Measurements from ENCODE around the gene SUFU. TPM values are rescaled to one million over a fixed set of nuclear protein-coding genes. Genes with fewer than 3 reads are reported as not detected.

The SUFU gene
- total and polyA plus RNA-seq, 4 donors = 1.8 to 3.8 (median 2.9) TPM

DNA sequence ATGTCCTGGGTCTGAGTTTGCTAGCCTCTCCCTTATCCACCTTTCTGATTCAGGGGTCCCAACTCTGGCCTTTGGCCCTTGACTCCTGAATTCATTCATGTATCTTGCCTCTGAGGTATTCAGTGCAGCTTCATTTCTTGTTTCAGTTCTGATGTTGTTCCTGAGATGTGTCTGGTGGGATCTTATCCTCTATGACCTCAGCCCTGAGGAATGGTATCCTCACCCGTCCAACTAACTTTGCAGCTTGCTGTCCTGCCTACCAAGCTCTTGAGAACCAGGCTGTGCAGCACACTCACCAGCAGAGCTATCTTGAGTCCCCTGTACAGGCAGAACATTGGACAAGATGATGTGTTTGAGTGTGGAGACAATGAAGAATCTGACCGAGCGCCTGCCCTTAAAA is 13.8 kb downstream of the SUFU start (continued):
- TF ChIP-seq, protein P1, sequence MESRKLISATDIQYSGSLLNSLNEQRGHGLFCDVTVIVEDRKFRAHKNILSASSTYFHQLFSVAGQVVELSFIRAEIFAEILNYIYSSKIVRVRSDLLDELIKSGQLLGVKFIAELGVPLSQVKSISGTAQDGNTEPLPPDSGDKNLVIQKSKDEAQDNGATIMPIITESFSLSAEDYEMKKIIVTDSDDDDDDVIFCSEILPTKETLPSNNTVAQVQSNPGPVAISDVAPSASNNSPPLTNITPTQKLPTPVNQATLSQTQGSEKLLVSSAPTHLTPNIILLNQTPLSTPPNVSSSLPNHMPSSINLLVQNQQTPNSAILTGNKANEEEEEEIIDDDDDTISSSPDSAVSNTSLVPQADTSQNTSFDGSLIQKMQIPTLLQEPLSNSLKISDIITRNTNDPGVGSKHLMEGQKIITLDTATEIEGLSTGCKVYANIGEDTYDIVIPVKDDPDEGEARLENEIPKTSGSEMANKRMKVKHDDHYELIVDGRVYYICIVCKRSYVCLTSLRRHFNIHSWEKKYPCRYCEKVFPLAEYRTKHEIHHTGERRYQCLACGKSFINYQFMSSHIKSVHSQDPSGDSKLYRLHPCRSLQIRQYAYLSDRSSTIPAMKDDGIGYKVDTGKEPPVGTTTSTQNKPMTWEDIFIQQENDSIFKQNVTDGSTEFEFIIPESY (IDR thresholded peaks at IDR 0.05) = no peak
- TF ChIP-seq NR2F2 (IDR thresholded peaks at IDR 0.05) = no peak
- no peak for TF ChIP-seq FOXA1 (IDR thresholded peaks at IDR 0.05)

DNA sequence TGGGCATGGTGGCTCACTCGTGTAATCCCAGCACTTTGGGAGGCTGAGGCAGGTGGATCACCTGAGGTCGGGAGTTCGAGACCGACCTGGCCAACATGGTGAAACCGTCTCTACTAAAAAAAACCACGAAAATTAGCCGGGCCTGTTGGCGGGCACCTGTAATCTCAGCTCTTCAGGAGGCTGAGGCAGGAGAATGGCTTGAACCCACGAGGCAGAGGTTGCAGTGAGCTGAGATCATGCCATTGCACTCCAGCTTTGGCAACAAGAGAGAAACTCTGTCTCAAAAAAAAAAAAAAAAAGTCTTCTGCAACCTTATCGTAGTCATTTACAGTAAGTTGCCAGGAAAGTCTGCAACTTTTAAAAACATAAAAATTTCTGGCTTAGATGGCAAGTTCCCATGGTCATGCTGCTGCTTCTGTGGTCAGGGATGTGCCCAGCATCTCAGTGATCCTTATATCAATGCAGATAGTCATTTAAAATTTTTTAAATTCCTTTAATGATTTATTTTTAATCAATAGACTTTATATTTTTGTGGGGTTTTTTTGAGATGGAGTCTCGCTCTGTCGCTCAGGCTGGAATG is 15.6 kb downstream of the SUFU start:
- H3K27me3 ChIP-seq (ENCODE audit: control insufficient read depth in 4 of 4, insufficient read depth in 4 of 4, low read length in 3 of 4) = no peaks in the 10 kb centered on the region
- DNase-seq (ENCODE audit: low spot score) = no peak
- WGBS = 96% methylated on average over 12 of the region's 12 CpGs
- no peak overlapping the region for H3K9ac ChIP-seq (ENCODE audit: low read depth in 1 of 2, low read length in 2 of 2)
- H3K4me3 ChIP-seq (ENCODE audit: low read depth in 1 of 3, low read length in 3 of 3) = no peak overlapping the region
- H3K4me1 ChIP-seq (ENCODE audit: control insufficient read depth in 4 of 4, insufficient read depth in 4 of 4, low read length in 3 of 4) = peaks cover 0 to 6% (median 2%) of the 10 kb centered on the region in 4 donors
- TF ChIP-seq, protein P2, sequence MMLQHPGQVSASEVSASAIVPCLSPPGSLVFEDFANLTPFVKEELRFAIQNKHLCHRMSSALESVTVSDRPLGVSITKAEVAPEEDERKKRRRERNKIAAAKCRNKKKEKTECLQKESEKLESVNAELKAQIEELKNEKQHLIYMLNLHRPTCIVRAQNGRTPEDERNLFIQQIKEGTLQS (IDR thresholded peaks at IDR 0.05) = no peak
- TF ChIP-seq NR2F2 (IDR thresholded peaks at IDR 0.05) (no peak), JUND (IDR thresholded peaks at IDR 0.05) (no peak), GABPA (IDR thresholded peaks at IDR 0.05 in 1 of 2, conservative IDR thresholded peaks at IDR 0.05 in 1 of 2) (no peak), RAD21 (IDR thresholded peaks at IDR 0.05) (no peak), RXRA (IDR thresholded peaks at IDR 0.05) (no peak), EGR1 (IDR thresholded peaks at IDR 0.05; ENCODE audit: low read depth in 2 of 2) (no peak), FOXA1 (IDR thresholded peaks at IDR 0.05) (no peak), YY1 (IDR thresholded peaks at IDR 0.05) (no peak), SP1 (IDR thresholded peaks at IDR 0.05) (no peak), HNF4G (IDR thresholded peaks at IDR 0.05) (no peak), FOXA2 (IDR thresholded peaks at IDR 0.05) (no peak), TAF1 (conservative IDR thresholded peaks at IDR 0.05) (no peak), HNF4A (conservative IDR thresholded peaks at IDR 0.05) (no peak)
- TF ChIP-seq, protein P3, sequence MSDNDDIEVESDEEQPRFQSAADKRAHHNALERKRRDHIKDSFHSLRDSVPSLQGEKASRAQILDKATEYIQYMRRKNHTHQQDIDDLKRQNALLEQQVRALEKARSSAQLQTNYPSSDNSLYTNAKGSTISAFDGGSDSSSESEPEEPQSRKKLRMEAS (IDR thresholded peaks at IDR 0.05) = no peak
- TF ChIP-seq, protein P4, sequence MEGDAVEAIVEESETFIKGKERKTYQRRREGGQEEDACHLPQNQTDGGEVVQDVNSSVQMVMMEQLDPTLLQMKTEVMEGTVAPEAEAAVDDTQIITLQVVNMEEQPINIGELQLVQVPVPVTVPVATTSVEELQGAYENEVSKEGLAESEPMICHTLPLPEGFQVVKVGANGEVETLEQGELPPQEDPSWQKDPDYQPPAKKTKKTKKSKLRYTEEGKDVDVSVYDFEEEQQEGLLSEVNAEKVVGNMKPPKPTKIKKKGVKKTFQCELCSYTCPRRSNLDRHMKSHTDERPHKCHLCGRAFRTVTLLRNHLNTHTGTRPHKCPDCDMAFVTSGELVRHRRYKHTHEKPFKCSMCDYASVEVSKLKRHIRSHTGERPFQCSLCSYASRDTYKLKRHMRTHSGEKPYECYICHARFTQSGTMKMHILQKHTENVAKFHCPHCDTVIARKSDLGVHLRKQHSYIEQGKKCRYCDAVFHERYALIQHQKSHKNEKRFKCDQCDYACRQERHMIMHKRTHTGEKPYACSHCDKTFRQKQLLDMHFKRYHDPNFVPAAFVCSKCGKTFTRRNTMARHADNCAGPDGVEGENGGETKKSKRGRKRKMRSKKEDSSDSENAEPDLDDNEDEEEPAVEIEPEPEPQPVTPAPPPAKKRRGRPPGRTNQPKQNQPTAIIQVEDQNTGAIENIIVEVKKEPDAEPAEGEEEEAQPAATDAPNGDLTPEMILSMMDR (IDR thresholded peaks at IDR 0.05; ENCODE audit: low read depth, low read length, missing input control) = no peak
- TF ChIP-seq, protein P1 (IDR thresholded peaks at IDR 0.05) = no peak
- TF ChIP-seq, protein P5, sequence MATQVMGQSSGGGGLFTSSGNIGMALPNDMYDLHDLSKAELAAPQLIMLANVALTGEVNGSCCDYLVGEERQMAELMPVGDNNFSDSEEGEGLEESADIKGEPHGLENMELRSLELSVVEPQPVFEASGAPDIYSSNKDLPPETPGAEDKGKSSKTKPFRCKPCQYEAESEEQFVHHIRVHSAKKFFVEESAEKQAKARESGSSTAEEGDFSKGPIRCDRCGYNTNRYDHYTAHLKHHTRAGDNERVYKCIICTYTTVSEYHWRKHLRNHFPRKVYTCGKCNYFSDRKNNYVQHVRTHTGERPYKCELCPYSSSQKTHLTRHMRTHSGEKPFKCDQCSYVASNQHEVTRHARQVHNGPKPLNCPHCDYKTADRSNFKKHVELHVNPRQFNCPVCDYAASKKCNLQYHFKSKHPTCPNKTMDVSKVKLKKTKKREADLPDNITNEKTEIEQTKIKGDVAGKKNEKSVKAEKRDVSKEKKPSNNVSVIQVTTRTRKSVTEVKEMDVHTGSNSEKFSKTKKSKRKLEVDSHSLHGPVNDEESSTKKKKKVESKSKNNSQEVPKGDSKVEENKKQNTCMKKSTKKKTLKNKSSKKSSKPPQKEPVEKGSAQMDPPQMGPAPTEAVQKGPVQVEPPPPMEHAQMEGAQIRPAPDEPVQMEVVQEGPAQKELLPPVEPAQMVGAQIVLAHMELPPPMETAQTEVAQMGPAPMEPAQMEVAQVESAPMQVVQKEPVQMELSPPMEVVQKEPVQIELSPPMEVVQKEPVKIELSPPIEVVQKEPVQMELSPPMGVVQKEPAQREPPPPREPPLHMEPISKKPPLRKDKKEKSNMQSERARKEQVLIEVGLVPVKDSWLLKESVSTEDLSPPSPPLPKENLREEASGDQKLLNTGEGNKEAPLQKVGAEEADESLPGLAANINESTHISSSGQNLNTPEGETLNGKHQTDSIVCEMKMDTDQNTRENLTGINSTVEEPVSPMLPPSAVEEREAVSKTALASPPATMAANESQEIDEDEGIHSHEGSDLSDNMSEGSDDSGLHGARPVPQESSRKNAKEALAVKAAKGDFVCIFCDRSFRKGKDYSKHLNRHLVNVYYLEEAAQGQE (IDR thresholded peaks at IDR 0.05) = no peak
- no peaks in the 10 kb centered on the region for H3K9me3 ChIP-seq (ENCODE audit: control insufficient read depth in 4 of 4, low read length in 3 of 4)
- no peak overlapping the region for H3K27ac ChIP-seq (ENCODE audit: low read depth in 1 of 2, low read length in 2 of 2)
- H3K36me3 ChIP-seq (ENCODE audit: control insufficient read depth in 4 of 4, insufficient read depth in 3 of 4, low read depth in 1 of 4, low read length in 3 of 4) = peaks cover 0 to 6% (median under 1%) of the 10 kb centered on the region in 4 donors
